ENCODE results near the gene EXOC6B. TPM values are rescaled to one million over a fixed set of nuclear protein-coding genes. Genes with fewer than 3 reads are reported as not detected.

The EXOC6B gene
- total and polyA plus RNA-seq, 9 of the 15 experiments (the other 6 are each of a cell fraction or from before 2014, with no cell fraction given) = 0.28 to 4.2 (median 2.0) TPM

GRCh38 chr2:72694715-72695496 lies 130.9 kb downstream of the EXOC6B start (continued):
- TF ChIP-seq RREB1 (CRISPR knock-in tag; IDR thresholded peaks at IDR 0.05) (no peak), ZNF57 (CRISPR knock-in tag; IDR thresholded peaks at IDR 0.05) (no peak), DEAF1 (CRISPR knock-in tag; IDR thresholded peaks at IDR 0.05) (no peak), TCFL5 (CRISPR knock-in tag; conservative IDR thresholded peaks at IDR 0.05) (no peak), BRCA1 (IDR thresholded peaks at IDR 0.05) (no peak), BRCA1 (CRISPR knock-in tag; IDR thresholded peaks at IDR 0.05) (no peak), ZBTB5 (IDR thresholded peaks at IDR 0.05) (no peak), ZNF318 (IDR thresholded peaks at IDR 0.05; ENCODE audit: borderline replicate concordance in 1 of 2, low read depth in 1 of 2) (no peak)

All from K562 (cell line).